OCI-LY3 (cell line): ENCODE measurements around the gene MEF2B.

Experiments used
- EZH2phosphoT487 ChIP-seq: fragments of 200-600 bp; shearing (Covaris generic); IDR thresholded peaks from 2 replicates; pipeline ENCODE4 v1.6.1; 2018; ENCODE audit warnings: antibody characterized with exemption, mixed run types, low read depth
- TF ChIP-seq, protein P1 (sequence below): fragments of 200-600, 300-600 bp; sonication (generic); IDR thresholded peaks from 2 replicates; pipeline ENCODE4 v1.5.1; 2014; ENCODE audit warnings: antibody characterized with exemption, low read length, low read depth

DNA sequence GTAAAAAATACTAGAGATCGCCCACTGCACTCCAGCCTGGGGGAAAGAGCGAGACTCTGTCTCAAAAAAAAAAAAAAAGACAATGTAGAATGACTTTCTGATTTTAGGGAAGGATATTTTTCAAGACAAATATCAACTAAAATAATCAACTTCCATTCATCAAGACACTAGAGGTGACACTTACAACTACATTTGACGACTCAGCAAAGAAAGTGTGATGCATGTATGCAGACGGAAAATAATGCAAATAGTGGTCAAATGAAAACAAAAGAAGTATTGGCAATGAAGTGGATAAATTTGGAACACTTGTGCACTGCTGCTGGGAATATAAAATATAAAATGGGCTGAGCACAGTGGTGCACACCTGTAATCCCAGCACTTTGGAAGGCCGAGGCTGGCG is 44.0 kb downstream of the MEF2B start:
- TF ChIP-seq, protein P1, sequence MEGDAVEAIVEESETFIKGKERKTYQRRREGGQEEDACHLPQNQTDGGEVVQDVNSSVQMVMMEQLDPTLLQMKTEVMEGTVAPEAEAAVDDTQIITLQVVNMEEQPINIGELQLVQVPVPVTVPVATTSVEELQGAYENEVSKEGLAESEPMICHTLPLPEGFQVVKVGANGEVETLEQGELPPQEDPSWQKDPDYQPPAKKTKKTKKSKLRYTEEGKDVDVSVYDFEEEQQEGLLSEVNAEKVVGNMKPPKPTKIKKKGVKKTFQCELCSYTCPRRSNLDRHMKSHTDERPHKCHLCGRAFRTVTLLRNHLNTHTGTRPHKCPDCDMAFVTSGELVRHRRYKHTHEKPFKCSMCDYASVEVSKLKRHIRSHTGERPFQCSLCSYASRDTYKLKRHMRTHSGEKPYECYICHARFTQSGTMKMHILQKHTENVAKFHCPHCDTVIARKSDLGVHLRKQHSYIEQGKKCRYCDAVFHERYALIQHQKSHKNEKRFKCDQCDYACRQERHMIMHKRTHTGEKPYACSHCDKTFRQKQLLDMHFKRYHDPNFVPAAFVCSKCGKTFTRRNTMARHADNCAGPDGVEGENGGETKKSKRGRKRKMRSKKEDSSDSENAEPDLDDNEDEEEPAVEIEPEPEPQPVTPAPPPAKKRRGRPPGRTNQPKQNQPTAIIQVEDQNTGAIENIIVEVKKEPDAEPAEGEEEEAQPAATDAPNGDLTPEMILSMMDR: no peak
- no peak for TF ChIP-seq EZH2phosphoT487
